ENCODE results near the gene SLC25A27.
A peak's percentile ranks its signal among the peaks of the same experiment; 100 is the strongest.
"Not testable (repeated sequence)": the region's sequence is repeated elsewhere in the genome, so short reads cannot be mapped to it uniquely, and the experiment has no call there.

The SLC25A27 gene, protein sequence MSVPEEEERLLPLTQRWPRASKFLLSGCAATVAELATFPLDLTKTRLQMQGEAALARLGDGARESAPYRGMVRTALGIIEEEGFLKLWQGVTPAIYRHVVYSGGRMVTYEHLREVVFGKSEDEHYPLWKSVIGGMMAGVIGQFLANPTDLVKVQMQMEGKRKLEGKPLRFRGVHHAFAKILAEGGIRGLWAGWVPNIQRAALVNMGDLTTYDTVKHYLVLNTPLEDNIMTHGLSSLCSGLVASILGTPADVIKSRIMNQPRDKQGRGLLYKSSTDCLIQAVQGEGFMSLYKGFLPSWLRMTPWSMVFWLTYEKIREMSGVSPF

DNA sequence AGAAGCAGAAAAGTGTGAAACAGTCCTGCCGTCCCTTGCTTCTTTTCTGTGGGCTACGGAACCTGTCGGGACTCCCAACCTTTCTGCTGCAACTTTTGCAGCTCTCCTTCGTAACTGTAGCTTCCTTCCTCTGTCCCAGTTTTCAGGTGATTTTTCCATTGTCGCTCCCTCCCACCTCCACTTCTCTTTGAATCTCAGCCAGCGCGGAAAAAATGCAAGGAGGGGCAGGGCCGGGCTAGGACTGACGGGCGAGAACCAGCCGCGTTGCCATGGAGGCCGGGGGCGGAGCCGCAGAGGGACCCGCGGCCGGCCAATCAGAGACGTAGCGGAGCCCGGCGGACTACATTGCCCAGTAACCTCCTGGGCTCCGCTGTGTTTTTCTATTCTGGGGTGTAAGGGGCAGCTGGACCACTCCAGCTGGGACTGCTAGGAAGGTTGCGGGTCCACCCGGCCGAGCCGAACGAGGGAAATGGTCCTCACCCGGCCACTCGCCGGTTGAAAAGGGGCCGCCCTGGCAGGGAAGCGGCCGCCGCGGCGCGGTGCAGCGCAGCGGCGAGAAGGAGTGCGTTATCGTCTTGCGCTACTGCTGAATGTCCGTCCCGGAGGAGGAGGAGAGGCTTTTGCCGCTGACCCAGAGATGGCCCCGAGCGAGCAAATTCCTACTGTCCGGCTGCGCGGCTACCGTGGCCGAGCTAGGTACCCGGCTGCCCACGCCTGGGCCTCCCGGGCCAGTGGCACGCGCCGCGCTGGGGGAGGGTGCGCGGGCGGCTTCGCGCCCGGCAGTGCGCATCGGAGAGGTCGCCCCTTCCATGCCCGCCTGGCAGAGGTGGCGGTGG, at the start of gene SLC25A27, which contains the start of gene CYP39A1:
SLC25A27 (plus strand) TSS at position 373 of the 836 bp plus-strand sequence; CDS start at position 591, 218 bp downstream.
CYP39A1 (minus strand) TSS at position 216 of the 836 bp plus-strand sequence. CDS start 236 bp downstream, outside the sequence.
- DNase-seq = peak; percentile 56

GRCh38 chr6:46605091-46605797, 47.5 kb upstream of the SLC25A27 start:
- no peak for DNase-seq

DNA sequence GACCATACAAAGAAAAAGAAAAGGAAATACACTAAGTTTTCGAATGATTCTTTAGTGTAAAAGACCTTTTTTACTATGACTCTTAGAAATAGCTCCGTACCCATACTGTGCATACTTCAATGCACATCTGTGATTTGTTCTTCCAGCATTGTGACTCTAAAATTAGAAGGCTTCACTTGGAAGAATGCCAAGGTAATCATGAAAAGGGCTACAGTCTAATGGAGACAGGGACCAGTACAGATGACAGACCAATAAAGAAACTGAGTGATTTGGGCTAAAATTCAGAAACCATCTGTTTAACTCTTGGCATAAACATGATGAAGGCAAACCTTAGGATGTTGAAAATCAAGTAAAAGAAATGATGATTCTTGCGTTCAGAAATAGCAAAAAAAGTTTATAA, 46.4 kb upstream of the SLC25A27 start:
- DNase-seq = no peak

DNA sequence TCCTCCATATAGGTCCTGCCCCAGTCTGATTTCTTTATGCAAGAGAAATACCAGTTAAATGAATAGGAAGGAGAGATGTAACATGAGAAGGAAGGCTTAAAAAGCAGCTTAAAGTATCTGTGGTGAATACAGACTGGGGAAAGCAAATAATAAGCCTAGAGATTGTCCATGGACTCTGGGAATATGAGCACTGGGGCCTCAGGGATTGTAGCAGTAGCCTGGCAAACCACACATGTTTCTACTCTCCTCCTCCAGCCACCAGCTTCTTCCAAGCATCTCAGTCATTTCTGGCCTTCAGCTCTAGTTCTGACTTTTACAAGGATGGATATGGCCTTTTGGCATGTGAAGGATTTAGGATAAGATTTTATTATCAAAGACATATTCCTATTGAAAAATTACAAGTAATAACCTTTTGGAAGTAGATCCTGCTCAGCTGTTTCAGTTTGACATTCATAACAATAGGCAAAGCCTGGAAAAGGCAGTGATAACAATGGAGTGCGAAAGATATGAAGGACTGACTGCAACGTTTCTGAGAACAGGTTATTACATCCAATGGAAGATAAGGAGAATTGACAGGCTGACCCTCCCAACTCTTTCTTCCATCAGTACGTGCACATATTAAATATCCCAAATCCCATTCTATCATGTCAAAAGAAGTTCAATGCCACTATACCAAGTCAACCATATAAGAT, 41.8 kb upstream of the SLC25A27 start:
- no peak for DNase-seq

GRCh38 chr6:46612645-46613044, 40.1 kb upstream of the SLC25A27 start:
- no peak for DNase-seq

DNA sequence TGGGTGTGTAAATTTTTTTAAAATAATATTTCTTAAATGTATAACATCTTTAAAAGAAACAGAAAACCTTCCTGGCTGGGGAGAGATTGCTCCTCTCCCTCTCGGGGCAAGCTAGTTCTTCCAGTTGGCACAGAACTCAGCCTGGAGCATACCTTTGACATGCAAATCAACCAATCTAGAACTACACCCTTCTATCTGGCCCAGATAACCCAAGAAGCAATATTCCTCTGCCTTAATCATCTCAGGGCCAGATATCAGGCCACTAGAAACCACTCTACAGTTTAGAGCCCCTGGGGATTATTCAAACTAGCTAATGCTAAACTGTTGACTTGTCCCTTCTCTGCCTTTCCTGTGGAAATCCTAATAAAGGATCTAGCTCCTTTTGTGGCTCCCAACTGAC, 34.0 kb upstream of the SLC25A27 start:
- no peak for DNase-seq

DNA sequence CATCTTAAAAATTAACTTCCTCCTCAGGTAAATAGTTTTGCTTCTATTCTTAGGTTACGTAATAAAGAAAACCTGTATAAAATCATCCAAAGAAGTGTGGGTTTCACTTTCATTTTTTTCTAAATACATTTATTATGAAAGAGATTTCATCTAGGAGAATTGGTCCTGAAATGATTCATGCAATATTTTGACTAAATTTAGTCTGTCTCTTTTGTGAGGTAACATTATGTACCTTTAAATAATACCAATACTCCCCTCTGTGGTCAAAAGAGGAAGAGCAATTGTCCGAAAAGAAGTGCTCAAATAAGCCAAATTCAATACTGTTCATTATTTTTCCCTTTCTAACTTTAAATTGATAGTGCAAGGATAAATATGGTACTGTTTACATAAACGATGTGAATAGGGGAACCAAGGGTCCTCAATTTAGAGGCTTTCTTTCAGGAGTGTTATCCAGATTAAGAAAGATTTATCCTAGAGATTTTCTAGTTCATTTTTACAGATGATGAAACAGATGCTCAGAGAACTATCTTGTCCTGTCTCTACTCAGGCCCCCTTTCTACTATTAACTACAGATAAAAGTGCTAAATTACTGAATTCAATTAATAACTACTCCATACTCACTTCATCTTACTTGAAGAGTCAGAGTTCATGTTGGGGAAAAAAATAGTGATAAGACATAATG, 26.4 kb upstream of the SLC25A27 start:
- DNase-seq = no peak

DNA sequence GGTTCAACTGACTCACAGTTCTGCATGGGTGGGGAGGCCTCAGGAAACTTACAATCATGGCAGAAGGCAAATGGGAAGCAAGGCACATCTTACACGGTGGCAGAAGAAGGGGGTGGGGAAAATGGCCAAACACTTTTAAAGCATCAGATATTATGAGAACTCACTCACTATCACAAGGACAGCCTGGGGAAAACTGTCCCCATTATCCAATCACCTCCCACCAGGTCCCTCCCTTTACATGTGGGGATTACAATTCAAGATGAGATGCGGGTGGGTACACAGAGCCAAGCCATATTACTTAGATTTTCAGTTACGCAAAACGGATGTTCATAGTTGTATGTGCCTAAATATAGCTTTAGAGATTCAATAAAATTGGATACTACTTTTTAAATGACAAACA, 25.8 kb upstream of the SLC25A27 start:
- no peak for DNase-seq

GRCh38 chr6:46628498-46628897, 24.3 kb upstream of the SLC25A27 start:
- DNase-seq = no peak

GRCh38 chr6:46628976-46629375, 23.8 kb upstream of the SLC25A27 start:
- no peak for DNase-seq

GRCh38 chr6:46629691-46630090, 23.1 kb upstream of the SLC25A27 start:
- no peak for DNase-seq

- DNase-seq = no peak
Measured at GRCh38 chr6:46632053-46632452, 20.7 kb upstream of the SLC25A27 start.

GRCh38 chr6:46635462-46635861, 17.3 kb upstream of the SLC25A27 start:
- DNase-seq = no peak

- DNase-seq = no peak
Measured at GRCh38 chr6:46637145-46637544, 15.6 kb upstream of the SLC25A27 start.

GRCh38 chr6:46637933-46638332, 14.8 kb upstream of the SLC25A27 start:
- DNase-seq = no peak

DNA sequence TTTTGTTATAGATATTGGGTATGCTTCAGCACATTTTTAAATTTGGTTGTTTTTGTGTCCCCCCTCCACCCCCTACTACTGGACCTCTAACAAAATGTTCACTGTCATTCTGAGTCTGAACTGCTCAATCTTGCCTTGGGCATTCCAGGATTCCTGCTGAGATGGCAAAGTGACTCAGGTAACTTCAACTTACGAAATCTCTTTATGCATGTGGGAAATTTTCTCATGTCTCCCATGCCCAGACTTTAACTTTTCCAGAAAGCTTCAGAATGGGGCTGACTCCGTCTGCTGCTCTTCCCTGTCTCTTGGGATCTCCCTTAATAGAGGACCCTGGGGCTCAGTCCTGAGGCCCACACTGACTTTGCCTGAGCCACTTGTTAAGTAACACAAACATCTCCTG, 14.1 kb upstream of the SLC25A27 start:
- no peak for DNase-seq

- no peak for DNase-seq
Measured at GRCh38 chr6:46642928-46643751, 9.6 kb upstream of the SLC25A27 start.

DNA sequence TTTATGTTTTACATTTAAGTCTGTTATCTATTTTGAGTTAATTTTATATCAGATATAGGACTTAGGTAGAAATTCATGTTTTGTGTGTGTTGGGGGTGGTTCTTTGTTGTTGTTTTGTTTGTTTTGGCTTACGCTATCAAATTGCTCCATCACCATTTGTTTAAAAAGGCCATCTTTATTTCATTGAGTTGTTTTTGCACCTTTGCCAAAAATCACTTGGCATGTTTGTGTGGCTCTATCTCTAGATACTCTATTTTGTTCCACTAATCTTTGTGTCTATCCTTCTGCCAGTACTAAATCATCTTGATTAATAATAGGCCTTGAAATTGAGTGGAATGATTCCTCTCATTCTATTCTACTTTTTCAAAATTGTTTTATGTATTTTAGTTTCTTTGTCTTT, 7.5 kb upstream of the SLC25A27 start:
- DNase-seq = no peak

GRCh38 chr6:46648108-46648507, 4.7 kb upstream of the SLC25A27 start:
- DNase-seq = not testable (repeated sequence)

DNA sequence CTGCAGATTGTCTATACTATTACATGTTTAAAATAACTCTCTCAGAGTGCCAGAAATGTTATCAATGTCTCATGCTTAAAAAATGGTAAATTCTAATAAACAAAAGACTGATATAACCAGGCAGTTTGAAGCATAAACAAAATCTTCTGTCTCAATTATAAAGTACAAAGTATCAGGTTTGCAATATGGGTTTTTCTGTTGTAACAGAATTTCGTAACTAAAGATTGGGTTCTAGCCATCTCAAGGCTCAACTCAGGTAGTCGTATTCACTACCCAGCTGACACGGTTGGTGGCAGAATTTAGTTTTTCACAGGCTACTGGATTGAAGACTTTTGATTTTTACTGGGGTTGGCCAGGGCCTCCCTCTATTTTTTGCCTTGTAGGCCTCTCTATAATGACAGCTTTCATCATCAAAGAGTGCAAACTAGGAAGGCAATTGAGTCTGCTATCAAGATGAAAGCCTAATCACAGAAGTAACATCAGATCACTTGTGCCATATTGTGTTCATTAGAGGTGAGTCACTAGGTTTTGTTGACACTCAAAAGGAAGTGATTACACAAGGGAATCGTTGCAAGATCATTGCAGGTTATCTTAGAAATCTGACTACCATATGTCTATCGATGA, 3.8 kb upstream of the SLC25A27 start:
- DNase-seq = no peak

DNA sequence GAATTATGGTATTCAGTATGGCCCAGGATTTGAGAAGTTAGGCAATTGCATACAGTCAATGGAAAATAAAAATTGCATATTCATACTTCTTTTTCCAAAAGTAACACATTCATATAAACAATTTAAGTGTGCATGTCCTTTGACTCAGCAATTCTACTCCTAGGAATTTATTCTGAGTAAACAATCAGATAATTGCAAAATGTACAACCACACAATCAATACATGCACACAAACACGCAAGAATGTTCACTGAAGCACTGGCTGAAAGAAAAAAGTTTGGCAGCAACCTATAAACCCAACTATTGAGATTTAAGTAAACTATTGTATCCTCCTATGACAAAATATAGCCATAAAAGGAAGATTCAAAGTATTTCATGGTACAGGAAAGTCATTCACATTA, 1.8 kb upstream of the SLC25A27 start:
- DNase-seq = no peak

Data from activated effector memory CD4-positive, alpha-beta T cell treated with Interleukin-2 at 50 U/mL for 16 hours (primary cell).